AG09309 (cell line): ENCODE data around the gene GH2.
A peak's percentile ranks its signal among the peaks of the same experiment; 100 is the strongest.

Experiments
- DNase-seq: peaks from one replicate; pipeline ENCODE4 v3.0.0-alpha.2; 2010; ENCODE audit warnings: low read depth
- H3K4me3 ChIP-seq: 2 replicates; pipeline ENCODE4 v1.5.1; 2011; ENCODE audit warnings: mild to moderate bottlenecking, low read depth, low read length, moderate library complexity; ENCODE audit not compliant: control insufficient read depth
- TF ChIP-seq, protein P1 (sequence below): IDR thresholded peaks from 2 replicates; pipeline ENCODE4 v1.5.1; 2011; ENCODE audit warnings: mild to moderate bottlenecking, low read depth, low read length, inconsistent platforms; ENCODE audit not compliant: insufficient read depth, control insufficient read depth; ENCODE audit errors: missing control alignments

The GH2 gene

DNA sequence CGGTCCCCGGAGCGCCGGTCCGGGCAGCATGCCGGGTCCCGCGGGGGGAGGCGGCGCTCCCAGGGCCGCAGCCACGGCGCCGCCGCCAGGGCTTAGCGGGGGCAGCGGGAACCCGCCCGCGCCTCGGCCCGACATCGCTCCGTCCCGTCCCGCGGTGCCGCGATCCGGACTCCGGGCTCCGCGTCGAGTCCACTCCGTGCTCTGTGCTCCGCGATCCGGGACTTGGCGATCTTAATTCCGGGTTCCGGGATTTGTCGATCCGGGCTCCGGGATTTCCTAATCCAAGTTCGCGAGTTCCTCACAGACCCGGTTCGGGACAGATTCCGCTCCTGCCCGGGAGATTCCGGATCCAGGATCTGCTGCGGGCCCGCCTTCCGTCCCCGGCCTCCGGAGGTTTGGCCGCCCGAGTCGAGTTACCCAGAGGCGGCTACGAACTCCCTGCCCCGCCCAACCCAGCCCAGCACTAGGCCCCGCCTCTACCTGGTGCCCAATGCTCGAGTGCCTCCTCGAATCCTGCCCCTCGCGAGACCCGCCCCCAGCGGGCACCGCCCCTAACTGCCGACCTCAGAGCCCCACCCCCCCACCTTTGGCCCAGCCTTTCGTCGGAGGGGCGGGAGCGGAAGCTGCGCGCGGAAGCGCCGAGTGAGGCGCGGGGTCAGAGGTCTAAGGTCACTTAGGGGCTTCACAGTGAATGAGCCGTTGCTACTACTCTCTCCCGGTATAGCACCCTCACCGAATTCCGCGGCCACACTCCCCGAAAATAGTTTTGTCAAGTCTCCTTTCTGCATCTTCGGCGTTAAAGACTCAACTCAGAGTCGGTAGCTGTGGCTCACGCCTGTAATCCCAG, 39.0 kb downstream of the GH2 start, which contains the start of gene SMARCD2:
Gene SMARCD2, minus strand, starts transcription at position 146 of the 847 bp plus-strand sequence. Its CDS starts 11 bp downstream, at position 135.
- TF ChIP-seq, protein P1, sequence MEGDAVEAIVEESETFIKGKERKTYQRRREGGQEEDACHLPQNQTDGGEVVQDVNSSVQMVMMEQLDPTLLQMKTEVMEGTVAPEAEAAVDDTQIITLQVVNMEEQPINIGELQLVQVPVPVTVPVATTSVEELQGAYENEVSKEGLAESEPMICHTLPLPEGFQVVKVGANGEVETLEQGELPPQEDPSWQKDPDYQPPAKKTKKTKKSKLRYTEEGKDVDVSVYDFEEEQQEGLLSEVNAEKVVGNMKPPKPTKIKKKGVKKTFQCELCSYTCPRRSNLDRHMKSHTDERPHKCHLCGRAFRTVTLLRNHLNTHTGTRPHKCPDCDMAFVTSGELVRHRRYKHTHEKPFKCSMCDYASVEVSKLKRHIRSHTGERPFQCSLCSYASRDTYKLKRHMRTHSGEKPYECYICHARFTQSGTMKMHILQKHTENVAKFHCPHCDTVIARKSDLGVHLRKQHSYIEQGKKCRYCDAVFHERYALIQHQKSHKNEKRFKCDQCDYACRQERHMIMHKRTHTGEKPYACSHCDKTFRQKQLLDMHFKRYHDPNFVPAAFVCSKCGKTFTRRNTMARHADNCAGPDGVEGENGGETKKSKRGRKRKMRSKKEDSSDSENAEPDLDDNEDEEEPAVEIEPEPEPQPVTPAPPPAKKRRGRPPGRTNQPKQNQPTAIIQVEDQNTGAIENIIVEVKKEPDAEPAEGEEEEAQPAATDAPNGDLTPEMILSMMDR: no peak
- DNase-seq: peak; percentile 98
- H3K4me3 ChIP-seq: peak within 1 kb of the TSS; percentile 88

DNA sequence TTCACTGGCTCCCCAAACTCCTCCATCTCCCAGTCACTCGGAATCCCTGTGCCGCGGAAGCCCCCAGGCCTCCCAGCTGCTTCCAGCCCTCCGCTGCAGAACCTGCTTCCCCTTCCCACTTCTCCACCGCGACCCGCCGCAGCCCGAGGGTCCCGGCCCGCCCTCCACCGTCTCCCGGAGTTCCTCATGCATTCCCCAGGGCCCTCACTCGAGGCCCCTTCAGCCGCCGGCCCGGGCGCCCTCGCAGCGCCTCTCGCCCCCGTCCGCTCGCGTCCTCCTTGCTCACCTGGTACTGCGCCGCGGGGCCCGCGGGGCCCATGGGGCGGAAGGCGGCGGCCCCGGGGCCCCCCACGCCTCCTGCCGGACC, 39.6 kb downstream of the GH2 start:
- TF ChIP-seq, protein P1: no peak
- H3K4me3 ChIP-seq: peak overlapping the region; percentile 88
- no peak for DNase-seq

DNA sequence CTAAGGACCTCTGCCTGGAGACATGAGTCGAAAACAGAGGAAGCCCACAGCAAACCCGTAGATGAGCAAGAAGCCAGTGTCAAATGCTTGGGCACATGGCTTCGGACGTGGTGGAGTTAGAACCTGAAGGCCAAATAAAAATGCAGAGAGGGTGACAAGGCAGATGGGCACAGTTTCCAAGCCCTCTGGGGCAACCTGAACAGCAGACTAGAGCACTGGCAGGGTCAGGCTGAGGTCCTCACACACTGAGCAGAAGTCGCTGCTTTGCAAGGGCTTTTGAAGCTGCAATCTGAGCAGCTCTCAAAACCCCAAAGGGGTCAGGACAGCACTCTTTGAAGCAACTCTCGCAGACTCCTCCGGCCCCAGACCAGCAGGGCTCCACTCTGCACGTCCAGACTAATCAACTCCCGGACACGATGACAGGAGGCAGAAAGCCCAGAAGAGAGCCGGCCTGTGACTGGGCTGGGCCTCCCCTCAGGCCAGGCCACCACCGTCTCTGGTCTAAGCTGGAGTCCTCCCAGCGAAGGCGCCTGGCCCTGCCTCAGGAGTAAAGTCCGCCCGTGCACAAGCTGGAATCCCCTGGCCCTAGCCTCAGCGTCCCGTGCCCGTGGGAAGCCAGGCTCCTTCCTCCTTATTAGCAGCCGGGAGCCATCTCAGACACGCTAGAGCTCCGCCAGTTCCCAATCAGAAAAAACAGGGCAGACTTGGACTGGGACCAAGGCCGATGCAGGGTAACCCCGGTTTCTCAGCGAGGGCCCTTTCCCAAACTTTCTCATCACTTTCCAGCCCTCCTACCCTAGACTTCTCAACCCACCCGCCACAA, 40.2 kb downstream of the GH2 start:
- DNase-seq: no peak
- TF ChIP-seq, protein P1: no peak
- peak overlapping the region; percentile 88 for H3K4me3 ChIP-seq

DNA sequence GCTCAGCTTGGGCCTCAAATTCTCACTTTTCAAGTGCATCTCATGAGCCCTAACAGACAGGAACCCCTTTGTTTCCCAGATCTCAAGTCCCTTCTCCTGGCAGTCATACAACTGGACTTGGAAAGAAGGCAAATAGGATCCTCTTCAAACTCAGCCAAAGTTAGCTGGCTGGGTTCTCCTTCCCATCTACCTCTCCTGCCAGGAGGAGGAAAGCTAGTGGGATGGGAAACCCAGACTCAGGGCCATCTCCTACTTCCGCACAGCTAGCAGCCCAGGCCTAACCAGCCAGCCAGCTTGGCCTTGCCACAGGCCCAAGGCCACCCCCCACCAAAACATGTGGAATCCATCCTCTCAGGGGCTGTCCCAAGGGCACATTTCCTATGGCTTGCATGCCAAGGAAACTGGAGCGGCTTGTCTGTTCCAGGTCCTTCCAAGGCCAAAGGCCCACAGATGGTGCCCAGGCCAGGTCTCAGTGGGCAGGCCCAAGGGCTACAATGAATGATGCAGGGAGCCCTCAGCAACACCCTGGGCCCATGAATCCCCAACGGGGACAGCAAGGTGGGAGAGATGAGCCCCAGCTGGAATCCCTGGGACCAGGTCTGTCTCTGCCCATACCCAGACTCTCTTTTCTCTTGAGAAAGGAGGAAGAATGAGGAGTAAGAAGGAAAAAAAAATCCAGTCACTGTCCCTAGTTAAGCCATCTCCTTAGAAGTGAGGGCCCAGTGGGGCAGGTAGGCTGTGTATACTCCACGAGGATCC, 41.0 kb downstream of the GH2 start:
- no peak for DNase-seq
- TF ChIP-seq, protein P1: no peak
- peak overlapping the region; percentile 88 for H3K4me3 ChIP-seq

DNA sequence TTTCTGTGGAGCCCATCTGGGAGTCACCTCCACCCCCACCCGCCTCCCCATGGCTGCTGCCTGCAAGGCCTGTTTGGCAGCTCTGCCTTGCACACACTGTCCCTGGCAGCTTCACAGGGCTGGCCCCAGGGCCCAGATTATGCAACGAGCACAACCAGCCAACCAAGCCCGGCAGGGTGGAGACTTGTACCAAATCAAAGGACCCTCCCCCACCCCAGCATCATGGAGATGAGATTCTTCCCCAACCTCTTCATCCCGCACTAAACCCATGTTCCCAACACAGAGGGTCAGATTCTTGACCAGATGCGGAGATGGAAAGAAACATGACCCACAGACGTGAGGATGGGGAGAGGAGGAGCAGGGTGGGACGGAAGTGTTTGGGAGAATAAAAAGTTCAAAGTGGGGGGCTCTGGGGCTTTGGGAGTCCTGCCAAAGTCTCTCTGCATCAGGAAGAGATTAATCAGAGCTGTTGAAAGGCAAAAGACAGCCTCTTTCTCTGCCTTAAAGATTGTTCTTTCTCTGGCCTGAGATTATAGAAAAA, 43.0 kb downstream of the GH2 start:
- TF ChIP-seq, protein P1: no peak
- H3K4me3 ChIP-seq: no peak overlapping the region
- DNase-seq: peak; percentile 14
